SU-DHL-6 (cell line): ENCODE data around the gene TBRG4.

Source experiments
- H2AFZ ChIP-seq: fragments of 200-600 bp; sonication (generic); 2 replicates; pipeline ENCODE4 v1.6.1; 2014; ENCODE audit warnings: low read depth, mild to moderate bottlenecking, moderate library complexity, mixed read lengths, antibody characterized with exemption, low read length; ENCODE audit not compliant: severe bottlenecking
- H3F3A ChIP-seq: fragments of 200-600 bp; shearing (Covaris generic); 2 replicates; pipeline ENCODE4 v1.6.0; 2016; ENCODE audit warnings: antibody characterized with exemption, mild to moderate bottlenecking; ENCODE audit not compliant: insufficient read depth
- H3K27ac ChIP-seq: fragments of 200-600 bp; sonication (generic); 2 replicates; pipeline ENCODE4 v1.5.1; 2016; ENCODE audit warnings: low read depth, mild to moderate bottlenecking, low read length, moderate library complexity, mixed read lengths
- H3K27me3 ChIP-seq: fragments of 200-600 bp; sonication (generic), shearing (Covaris generic); 2 replicates; pipeline ENCODE4 v1.6.0; 2014; ENCODE audit warnings: mild to moderate bottlenecking, low read length
- H3K36me3 ChIP-seq: fragments of 200-600 bp; sonication (generic); 2 replicates; pipeline ENCODE4 v1.6.1; 2014; ENCODE audit warnings: mild to moderate bottlenecking, low read length, mixed read lengths
- H3K4me2 ChIP-seq: fragments of 300-600, 200-600 bp; shearing (Covaris generic), sonication (generic); 2 replicates; pipeline ENCODE4 v1.6.0; 2014; ENCODE audit warnings: low read length, low read depth, mild to moderate bottlenecking; ENCODE audit not compliant: poor library complexity, severe bottlenecking
- H3K4me3 ChIP-seq: fragments of 200-600 bp; sonication (generic); 2 replicates; pipeline ENCODE4 v1.5.1; 2014; ENCODE audit warnings: antibody characterized with exemption, low read length, mild to moderate bottlenecking, mixed read lengths; ENCODE audit not compliant: insufficient read depth, poor library complexity, severe bottlenecking
- H3K79me2 ChIP-seq: fragments of 200-600 bp; sonication (generic); 2 replicates; pipeline ENCODE4 v1.6.1; 2014; ENCODE audit warnings: mild to moderate bottlenecking, low read length, moderate library complexity; ENCODE audit not compliant: insufficient read depth
- H3K9ac ChIP-seq: fragments of 200-600 bp; sonication (generic); 2 replicates; pipeline ENCODE4 v1.7.0; 2014; ENCODE audit warnings: mild to moderate bottlenecking, low read length
- H3K9me2 ChIP-seq: fragments of 200-600 bp; sonication (generic); replicated peaks from 2 replicates; pipeline ENCODE4 v1.6.1; 2014; ENCODE audit warnings: low read length; ENCODE audit not compliant: insufficient read depth
- H3K9me3 ChIP-seq: fragments of 200-600 bp; sonication (generic); 2 replicates; pipeline ENCODE4 v1.6.1; 2014; ENCODE audit warnings: low read length, mixed read lengths; ENCODE audit not compliant: insufficient read depth
- H4K20me1 ChIP-seq: fragments of 200-600 bp; sonication (generic); 2 replicates; pipeline ENCODE4 v1.6.1; 2014; ENCODE audit warnings: low read depth, mild to moderate bottlenecking, antibody characterized with exemption, low read length, moderate library complexity, mixed read lengths
- CTCF ChIP-seq: fragments of 200-600 bp; sonication (generic); IDR thresholded peaks from one replicate; pipeline ENCODE4 v1.5.1; 2017; ENCODE audit warnings: antibody characterized with exemption, mild to moderate bottlenecking, low read length, moderate library complexity; ENCODE audit not compliant: insufficient read depth, poor library complexity, severe bottlenecking
- EZH2phosphoT487 ChIP-seq: fragments of 200-600 bp; sonication (generic), shearing (Covaris generic); conservative IDR thresholded peaks from 2 replicates; pipeline ENCODE4 v1.6.1; 2018; ENCODE audit warnings: mild to moderate bottlenecking, antibody characterized with exemption, low read length, moderate library complexity, mixed read lengths

Gene TBRG4

GRCh38 chr7:45085619-45086200 lies 25.8 kb downstream of the TBRG4 start:
- H2AFZ ChIP-seq, result no peak overlapping the region
- H3K9me3 ChIP-seq, result no peaks in the 10 kb centered on the region
- H3K4me2 ChIP-seq, result no peak overlapping the region
- no peaks in the 10 kb centered on the region for H3K79me2 ChIP-seq
- no peak overlapping the region for H3K9ac ChIP-seq
- no peaks in the 10 kb centered on the region for H4K20me1 ChIP-seq
- no peaks in the 10 kb centered on the region for H3K27me3 ChIP-seq
- no peaks in the 10 kb centered on the region for H3K9me2 ChIP-seq
- no peak overlapping the region for H3K27ac ChIP-seq
- H3F3A ChIP-seq, result no peaks in the 10 kb centered on the region
- no peaks in the 10 kb centered on the region for H3K36me3 ChIP-seq
- no peak overlapping the region for H3K4me3 ChIP-seq
- TF ChIP-seq CTCF (no peak), EZH2phosphoT487 (no peak)

GRCh38 chr7:45084901-45085618 lies 26.4 kb downstream of the TBRG4 start:
- H2AFZ ChIP-seq, result no peak overlapping the region
- H3K4me2 ChIP-seq, result no peak overlapping the region
- no peaks in the 10 kb centered on the region for H3K9me2 ChIP-seq
- H4K20me1 ChIP-seq, result no peaks in the 10 kb centered on the region
- H3K4me3 ChIP-seq, result no peak overlapping the region
- H3K9me3 ChIP-seq, result no peaks in the 10 kb centered on the region
- H3K36me3 ChIP-seq, result no peaks in the 10 kb centered on the region
- H3K27ac ChIP-seq, result no peak overlapping the region
- H3K9ac ChIP-seq, result no peak overlapping the region
- H3F3A ChIP-seq, result no peaks in the 10 kb centered on the region
- no peaks in the 10 kb centered on the region for H3K27me3 ChIP-seq
- no peaks in the 10 kb centered on the region for H3K79me2 ChIP-seq
- TF ChIP-seq EZH2phosphoT487, result no peak
- no peak for TF ChIP-seq CTCF

- Histone ChIP-seq H3K27me3 (no peaks in the 10 kb centered on the region), H3K9me3 (no peaks in the 10 kb centered on the region), H3K9me2 (no peaks in the 10 kb centered on the region), H3F3A (no peaks in the 10 kb centered on the region), H3K27ac (no peak overlapping the region), H4K20me1 (no peaks in the 10 kb centered on the region), H2AFZ (no peak overlapping the region), H3K79me2 (no peaks in the 10 kb centered on the region), H3K9ac (no peak overlapping the region), H3K36me3 (no peaks in the 10 kb centered on the region), H3K4me2 (no peak overlapping the region), H3K4me3 (no peak overlapping the region)
- TF ChIP-seq CTCF, result no peak
- no peak for TF ChIP-seq EZH2phosphoT487
These were observed 27.2 kb downstream of the TBRG4 start for GRCh38 chr7:45084336-45084735.
